HepG2 (cell line): ENCODE data around the gene TEDC2. TPM values are rescaled to one million over a fixed set of nuclear protein-coding genes. Genes with fewer than 3 reads are reported as not detected.

Experiments
- ATAC-seq: fragments of 200-7000 bp; cut with Tn5 transposase; 3 replicates; pipeline ENCODE4 v1.9.1; 2020; ENCODE audit warnings: mild to moderate bottlenecking, moderate library complexity
- BruUV-seq: library from RNA; stranded (reverse); fragments of 400-500 nt; replicated peaks from 2 replicates; lab custom pipeline; 2021; lab: Mats Ljungman, UMichigan
- CTCF ChIA-PET: fragments of 300-600 bp; formaldehyde crosslinking; extraction: SDS; loops from one replicate; lab custom pipeline; 2021; ENCODE audit warnings: low total read pairs, inconsistent platforms, low intra/inter-chr PET ratio; lab: Yijun Ruan, JAX
- POLR2A ChIA-PET: fragments of 350-600 bp; sonication (Branson Sonifier 250); formaldehyde crosslinking; loops from one replicate; lab custom pipeline; 2020; ENCODE audit warnings: antibody characterized with exemption, inconsistent platforms; lab: Yijun Ruan, JAX
- DNase-seq: peaks from one replicate; pipeline ENCODE4 v3.0.0-alpha.2; 2015; ENCODE audit warnings: low spot score
- FAIRE-seq: peaks from 3 replicates; lab custom pipeline; 2011; peaks lifted over from hg19 to GRCh38; lab: Jason Lieb, UNC
- H2AFZ ChIP-seq: one replicate; pipeline ENCODE4 v1.6.1; 2011; ENCODE audit warnings: low read length, inconsistent platforms
- H3K27ac ChIP-seq: fragments of 300-600 bp; 3 replicates; pipeline ENCODE4 v1.8.0; 2011; ENCODE audit warnings: mixed run types, mild to moderate bottlenecking, mixed read lengths, low read length, inconsistent platforms; ENCODE audit not compliant: insufficient read depth; ENCODE audit errors: extremely low read length
- H3K27me3 ChIP-seq, 2 experiments: fragments of 200-600 bp in 1 of 2; 2 replicates in 1 of 2; 3 replicates in 1 of 2; pipeline versions ENCODE4 v1.6.0 to v1.8.0; 2011; ENCODE audit warnings: low read length in 2 of 2, mild to moderate bottlenecking in 2 of 2, moderate library complexity in 2 of 2, inconsistent platforms in 1 of 2; ENCODE audit not compliant: insufficient read depth in 2 of 2, control insufficient read depth in 1 of 2
- H3K36me3 ChIP-seq, 2 experiments: fragments of 200-600 bp in 1 of 2; replicated peaks in 1 of 2; 2 replicates in 1 of 2; 3 replicates in 1 of 2; pipeline versions ENCODE4 v1.5.1 to v1.8.0; 2011; ENCODE audit warnings: low read length in 2 of 2, inconsistent platforms in 1 of 2; ENCODE audit not compliant: insufficient read depth in 2 of 2, control insufficient read depth in 1 of 2
- H3K4me1 ChIP-seq: 2 replicates; pipeline ENCODE4 v1.5.1; 2012; ENCODE audit warnings: low read length, inconsistent platforms; ENCODE audit not compliant: insufficient read depth
- H3K4me2 ChIP-seq: 2 replicates; pipeline ENCODE4 v1.6.0; 2011; ENCODE audit warnings: low read depth, low read length, inconsistent platforms
- H3K4me3 ChIP-seq, 3 experiments: fragments of 200-600 bp in 1 of 3; sonication (generic), shearing (Covaris generic) in 1 of 3; replicated peaks in 1 of 3; 2 replicates each; pipeline ENCODE4 v1.5.1; 2011 to 2016; ENCODE audit warnings: low read length in 3 of 3, inconsistent platforms in 2 of 3, low read depth in 2 of 3, mild to moderate bottlenecking in 2 of 3, control low read depth in 1 of 3, mixed read lengths in 1 of 3; ENCODE audit not compliant: insufficient read depth in 1 of 3
- H3K79me2 ChIP-seq: one replicate; pipeline ENCODE4 v1.6.1; 2011; ENCODE audit warnings: low read length, inconsistent platforms; ENCODE audit not compliant: insufficient read depth
- H3K9ac ChIP-seq: 2 replicates; pipeline ENCODE4 v1.6.0; 2011; ENCODE audit warnings: mild to moderate bottlenecking, low read depth, low read length, inconsistent platforms; ENCODE audit not compliant: insufficient read depth
- H3K9me3 ChIP-seq: 2 replicates; pipeline ENCODE4 v1.5.1; 2012; ENCODE audit warnings: mild to moderate bottlenecking, low read length
- H4K20me1 ChIP-seq: 2 replicates; pipeline ENCODE4 v1.6.0; 2011; ENCODE audit warnings: inconsistent platforms, mild to moderate bottlenecking, low read length, moderate library complexity; ENCODE audit not compliant: insufficient read depth
- GABPB1 ChIP-seq: IDR thresholded peaks from 2 replicates; pipeline ENCODE4 v1.6.1; 2016; ENCODE audit warnings: mild to moderate bottlenecking, missing genetic modification reagents, moderate library complexity, missing compliant biosample characterization
- GTF3A ChIP-seq: sonication (generic); formaldehyde crosslinking; conservative IDR thresholded peaks from 2 replicates; pipeline ENCODE4 v1.4.0; 2020; ENCODE audit warnings: mild to moderate bottlenecking, missing genetic modification reagents
- HDAC1 ChIP-seq: sonication (generic); formaldehyde crosslinking; IDR thresholded peaks from 2 replicates; pipeline ENCODE4 v1.5.1; 2020; ENCODE audit warnings: mild to moderate bottlenecking, missing genetic modification reagents
- MAF1 ChIP-seq: sonication (generic); formaldehyde crosslinking; IDR thresholded peaks from 2 replicates; pipeline ENCODE4 v1.5.0; 2020; ENCODE audit warnings: missing genetic modification reagents, borderline replicate concordance
- POLR2G ChIP-seq: fragments of 200-400 bp; formaldehyde crosslinking; IDR thresholded peaks from 2 replicates; pipeline ENCODE4 v1.6.1; 2018; ENCODE audit warnings: mild to moderate bottlenecking, low read depth, low read length, moderate library complexity
- SP140L ChIP-seq: sonication (generic); formaldehyde crosslinking; IDR thresholded peaks from 2 replicates; pipeline ENCODE4 v1.4.0; 2020; ENCODE audit warnings: missing genetic modification reagents, borderline replicate concordance
- ZFP82 ChIP-seq: sonication (generic); formaldehyde crosslinking; IDR thresholded peaks from 2 replicates; pipeline ENCODE4 v1.5.1; 2020; ENCODE audit warnings: mild to moderate bottlenecking, missing genetic modification reagents, borderline replicate concordance
- ZFX ChIP-seq: sonication (generic); formaldehyde crosslinking; IDR thresholded peaks from 2 replicates; pipeline ENCODE4 v1.4.0; 2020; ENCODE audit warnings: mild to moderate bottlenecking, low read depth, missing genetic modification reagents, moderate library complexity
- ZNF737 ChIP-seq: sonication (generic); formaldehyde crosslinking; IDR thresholded peaks from 2 replicates; pipeline ENCODE4 v1.5.0; 2020; ENCODE audit warnings: missing genetic modification reagents, mild to moderate bottlenecking, borderline replicate concordance
- WGBS: methylation state at CpG from one replicate; pipeline ENCODE4 v1.1.6; 2017; ENCODE audit warnings: low lambda C conversion rate; 5-methylcytosine and 5-hydroxymethylcytosine counted together
- in situ Hi-C: cut with HindIII; loops from 2 replicates; pipeline ENCODE4 v1.10.0; 2017; ENCODE audit warnings: low pct_unique_long_range_greater_than_20kb; ENCODE audit not compliant: extremely low pct_ligation_motif_present
- intact Hi-C: fragments of 100-400 bp; cut with micrococcal nuclease; formaldehyde crosslinking; loops from one replicate; pipeline ENCODE4 v1.10.0; 2022; ENCODE audit not compliant: unreplicated experiment
- polyA plus RNA-seq, 8 experiments: library from polyadenylated mRNA; depleted of rRNA in 3 of 8; stranded (reverse) in 7 of 8; unstranded in 1 of 8; fragments of >200 nt; fragmentation: Illumina TruSeq in 4 of 8; extraction: Trizol in 4 of 8; gene quantifications; 2 replicates each; pipeline versions ENCODE4 v1.2.1 to v1.2.3, GENCODE V29; 2011 to 2016; ENCODE audit warnings: low read depth in 4 of 8, missing spikeins in 1 of 8, mixed read lengths in 1 of 8; ENCODE audit not compliant: insufficient read depth in 1 of 8
- total RNA-seq, 5 experiments: library from RNA; depleted of rRNA; stranded (reverse); fragments of >200 nt; fragmentation: Illumina TruSeq; extraction: Trizol; gene quantifications; 2 replicates each; pipeline ENCODE4 v1.2.3, GENCODE V29; 2016; ENCODE audit warnings: low read depth in 1 of 5
- TF ChIP-seq, protein P1 (sequence below): sonication (generic); formaldehyde crosslinking; IDR thresholded peaks from 2 replicates; pipeline ENCODE4 v1.4.0; 2020; ENCODE audit warnings: missing genetic modification reagents, low read depth, mild to moderate bottlenecking, borderline replicate concordance
- TF ChIP-seq, protein P2 (sequence below): sonication (generic); formaldehyde crosslinking; IDR thresholded peaks from 2 replicates; pipeline ENCODE4 v1.4.0; 2020; ENCODE audit warnings: mild to moderate bottlenecking, missing genetic modification reagents
- TF ChIP-seq, protein P3 (sequence below): sonication (generic); formaldehyde crosslinking; IDR thresholded peaks from 2 replicates; pipeline ENCODE4 v1.4.0; 2020; ENCODE audit warnings: missing genetic modification reagents
- TF ChIP-seq, protein P4 (sequence below): sonication (generic); formaldehyde crosslinking; IDR thresholded peaks from 2 replicates; pipeline ENCODE4 v1.5.0; 2020; ENCODE audit warnings: missing genetic modification reagents

Gene TEDC2
- total and polyA plus RNA-seq, 2 of the 13 experiments (the other 11 are each of a cell fraction or from before 2014, with no cell fraction given) = 6.2 to 24.4 TPM

DNA sequence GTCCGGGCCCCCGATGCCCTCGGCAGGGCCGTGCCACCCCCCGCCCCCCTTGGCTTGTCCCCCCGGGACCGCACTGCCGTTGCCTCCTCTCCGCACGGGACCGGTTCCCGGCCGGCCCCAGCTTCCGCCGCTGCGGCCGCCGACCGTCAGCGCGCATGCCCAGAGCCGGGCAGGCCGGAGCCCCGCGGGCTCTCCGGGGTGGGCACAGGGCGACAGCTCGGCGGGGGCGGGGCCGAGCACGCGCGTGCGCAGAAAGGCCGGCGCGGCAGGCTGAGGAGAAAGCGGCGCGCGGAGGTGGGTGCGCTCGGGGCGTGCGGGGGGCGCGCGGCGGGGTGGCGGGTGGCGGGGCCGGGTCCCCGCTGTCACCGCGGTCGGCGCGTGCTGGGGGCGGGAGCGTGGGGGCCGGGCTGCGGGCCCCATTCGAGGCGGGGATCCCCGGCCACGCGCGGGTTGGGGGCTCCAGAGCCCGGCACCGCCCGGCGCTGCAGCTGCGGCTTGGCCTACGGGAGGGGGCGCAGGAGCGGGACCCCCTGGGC lies 15.0 kb downstream of the TEDC2 start, which contains the start of gene TBC1D24:
TSS of gene TBC1D24 (plus strand) at position 251 of the 536 bp plus-strand sequence. CDS start 21,022 bp downstream, outside the sequence.
- Histone ChIP-seq H3K79me2 (peaks cover 19% of the 10 kb centered on the region), H3K27ac (peak within 1 kb of the TSS; percentile 58), H3K4me3 (peak within 1 kb of the TSS; percentile 79 to 92 (median 85)), H3K4me2 (peak within 1 kb of the TSS; percentile 89), H3K4me1 (peaks cover 61% of the 10 kb centered on the region), H3K9me3 (no peaks in the 10 kb centered on the region), H4K20me1 (peaks cover 16% of the 10 kb centered on the region), H2AFZ (no peak within 1 kb of the TSS), H3K36me3 (peaks cover 2 to 5% of the 10 kb centered on the region in 2 experiments; a peak in 1 of 5 replicates), H3K27me3 (peaks cover 7 to 9% of the 10 kb centered on the region in 2 experiments), H3K9ac (peak within 1 kb of the TSS; percentile 75)
- intact Hi-C loops (loop anchor here (1.0 to 5.0 kb wide), 2 partner anchors 43 to 320 kb away; partner anchors contain the start of gene TRAF7), in situ Hi-C loops (no loop called here)
- DNase-seq (peak; percentile 67), FAIRE-seq (no peak), ATAC-seq (peak; percentile 54)
- BruUV-seq = no TSS peak
- ChIA-PET POLR2A (interaction anchor here (0.5 to 1.6 kb wide), 6 partner anchors 10 to 60 kb away, joined by 3 to 6 read pairs (median 4); partner anchors contain the start of genes AMDHD2 and TEDC2), CTCF (interaction anchor here (1.4 kb wide), 1 partner anchor 26 kb away, joined by 3 read pairs; no protein-coding TSS in a partner anchor)
- 0% methylated on average over 15 of the region's 77 CpGs for WGBS
- TF ChIP-seq ZFP82 (CRISPR knock-in tag) (peak; percentile 32; the same call in 1 of the 2 replicates), GABPB1 (CRISPR knock-in tag) (peak; percentile 62), SP140L (CRISPR knock-in tag) (no peak), HDAC1 (CRISPR knock-in tag) (peak; percentile 16; the same call in 1 of the 2 replicates), MAF1 (CRISPR knock-in tag) (no peak), GTF3A (CRISPR knock-in tag) (no peak), POLR2G (peak; percentile 61; the same call in 1 of the 2 replicates), ZNF737 (CRISPR knock-in tag) (no peak), ZFX (CRISPR knock-in tag) (0 out of 2 replicates have a peak, but pooled peaks have one; percentile 10)
- TF ChIP-seq, protein P1, sequence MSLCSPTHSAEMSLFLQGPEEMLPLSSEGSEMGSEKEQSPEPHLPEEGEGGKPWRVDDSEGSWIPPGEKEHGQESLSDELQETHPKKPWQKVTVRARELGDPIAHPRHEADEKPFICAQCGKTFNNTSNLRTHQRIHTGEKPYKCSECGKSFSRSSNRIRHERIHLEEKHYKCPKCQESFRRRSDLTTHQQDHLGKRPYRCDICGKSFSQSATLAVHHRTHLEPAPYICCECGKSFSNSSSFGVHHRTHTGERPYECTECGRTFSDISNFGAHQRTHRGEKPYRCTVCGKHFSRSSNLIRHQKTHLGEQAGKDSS = no peak
- TF ChIP-seq, protein P2, sequence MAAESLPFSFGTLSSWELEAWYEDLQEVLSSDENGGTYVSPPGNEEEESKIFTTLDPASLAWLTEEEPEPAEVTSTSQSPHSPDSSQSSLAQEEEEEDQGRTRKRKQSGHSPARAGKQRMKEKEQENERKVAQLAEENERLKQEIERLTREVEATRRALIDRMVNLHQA (CRISPR knock-in tag) = no peak
- TF ChIP-seq, protein P3, sequence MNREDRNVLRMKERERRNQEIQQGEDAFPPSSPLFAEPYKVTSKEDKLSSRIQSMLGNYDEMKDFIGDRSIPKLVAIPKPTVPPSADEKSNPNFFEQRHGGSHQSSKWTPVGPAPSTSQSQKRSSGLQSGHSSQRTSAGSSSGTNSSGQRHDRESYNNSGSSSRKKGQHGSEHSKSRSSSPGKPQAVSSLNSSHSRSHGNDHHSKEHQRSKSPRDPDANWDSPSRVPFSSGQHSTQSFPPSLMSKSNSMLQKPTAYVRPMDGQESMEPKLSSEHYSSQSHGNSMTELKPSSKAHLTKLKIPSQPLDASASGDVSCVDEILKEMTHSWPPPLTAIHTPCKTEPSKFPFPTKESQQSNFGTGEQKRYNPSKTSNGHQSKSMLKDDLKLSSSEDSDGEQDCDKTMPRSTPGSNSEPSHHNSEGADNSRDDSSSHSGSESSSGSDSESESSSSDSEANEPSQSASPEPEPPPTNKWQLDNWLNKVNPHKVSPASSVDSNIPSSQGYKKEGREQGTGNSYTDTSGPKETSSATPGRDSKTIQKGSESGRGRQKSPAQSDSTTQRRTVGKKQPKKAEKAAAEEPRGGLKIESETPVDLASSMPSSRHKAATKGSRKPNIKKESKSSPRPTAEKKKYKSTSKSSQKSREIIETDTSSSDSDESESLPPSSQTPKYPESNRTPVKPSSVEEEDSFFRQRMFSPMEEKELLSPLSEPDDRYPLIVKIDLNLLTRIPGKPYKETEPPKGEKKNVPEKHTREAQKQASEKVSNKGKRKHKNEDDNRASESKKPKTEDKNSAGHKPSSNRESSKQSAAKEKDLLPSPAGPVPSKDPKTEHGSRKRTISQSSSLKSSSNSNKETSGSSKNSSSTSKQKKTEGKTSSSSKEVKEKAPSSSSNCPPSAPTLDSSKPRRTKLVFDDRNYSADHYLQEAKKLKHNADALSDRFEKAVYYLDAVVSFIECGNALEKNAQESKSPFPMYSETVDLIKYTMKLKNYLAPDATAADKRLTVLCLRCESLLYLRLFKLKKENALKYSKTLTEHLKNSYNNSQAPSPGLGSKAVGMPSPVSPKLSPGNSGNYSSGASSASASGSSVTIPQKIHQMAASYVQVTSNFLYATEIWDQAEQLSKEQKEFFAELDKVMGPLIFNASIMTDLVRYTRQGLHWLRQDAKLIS (CRISPR knock-in tag) = no peak
- TF ChIP-seq, protein P4, sequence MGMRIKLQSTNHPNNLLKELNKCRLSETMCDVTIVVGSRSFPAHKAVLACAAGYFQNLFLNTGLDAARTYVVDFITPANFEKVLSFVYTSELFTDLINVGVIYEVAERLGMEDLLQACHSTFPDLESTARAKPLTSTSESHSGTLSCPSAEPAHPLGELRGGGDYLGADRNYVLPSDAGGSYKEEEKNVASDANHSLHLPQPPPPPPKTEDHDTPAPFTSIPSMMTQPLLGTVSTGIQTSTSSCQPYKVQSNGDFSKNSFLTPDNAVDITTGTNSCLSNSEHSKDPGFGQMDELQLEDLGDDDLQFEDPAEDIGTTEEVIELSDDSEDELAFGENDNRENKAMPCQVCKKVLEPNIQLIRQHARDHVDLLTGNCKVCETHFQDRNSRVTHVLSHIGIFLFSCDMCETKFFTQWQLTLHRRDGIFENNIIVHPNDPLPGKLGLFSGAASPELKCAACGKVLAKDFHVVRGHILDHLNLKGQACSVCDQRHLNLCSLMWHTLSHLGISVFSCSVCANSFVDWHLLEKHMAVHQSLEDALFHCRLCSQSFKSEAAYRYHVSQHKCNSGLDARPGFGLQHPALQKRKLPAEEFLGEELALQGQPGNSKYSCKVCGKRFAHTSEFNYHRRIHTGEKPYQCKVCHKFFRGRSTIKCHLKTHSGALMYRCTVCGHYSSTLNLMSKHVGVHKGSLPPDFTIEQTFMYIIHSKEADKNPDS (CRISPR knock-in tag) = no peak
